Neural cell (in vitro differentiated cells): ENCODE results near the gene FGD1. TPM values are rescaled to one million over a fixed set of nuclear protein-coding genes. Genes with fewer than 3 reads are reported as not detected.

Experiments used
- H2AFZ ChIP-seq: fragments of 200-600, 300-800 bp; sonication (generic), shearing (Covaris generic); 2 replicates; pipeline ENCODE4 v1.6.0; 2014; ENCODE audit warnings: low read depth, mild to moderate bottlenecking, antibody characterized with exemption, low read length, moderate library complexity
- H3F3A ChIP-seq: fragments of 200-600 bp; shearing (Covaris generic); 2 replicates; pipeline ENCODE4 v1.6.1; 2016; ENCODE audit warnings: mild to moderate bottlenecking, moderate library complexity, mixed read lengths, antibody characterized with exemption, low read length; ENCODE audit not compliant: insufficient read depth, poor library complexity, severe bottlenecking
- H3K27ac ChIP-seq: fragments of 200-600, 300-800 bp; sonication (generic), shearing (Covaris generic); 2 replicates; pipeline ENCODE4 v1.5.1; 2014; ENCODE audit warnings: mild to moderate bottlenecking, low read length, moderate library complexity
- H3K27me3 ChIP-seq: fragments of 300-800, 200-600 bp; sonication (generic), shearing (Covaris generic); 2 replicates; pipeline ENCODE4 v1.6.0; 2014; ENCODE audit warnings: mild to moderate bottlenecking, low read depth, low read length, moderate library complexity; ENCODE audit not compliant: insufficient read depth
- H3K36me3 ChIP-seq: fragments of 300-800, 200-600 bp; sonication (generic), shearing (Covaris generic); 2 replicates; pipeline ENCODE4 v1.5.1; 2014; ENCODE audit warnings: mild to moderate bottlenecking, antibody characterized with exemption, low read length, moderate library complexity; ENCODE audit not compliant: insufficient read depth
- H3K4me2 ChIP-seq: fragments of 300-800, 200-600 bp; sonication (generic), shearing (Covaris generic); 2 replicates; pipeline ENCODE4 v1.6.0; 2014; ENCODE audit warnings: mild to moderate bottlenecking, low read length
- H3K4me3 ChIP-seq: fragments of 300-800, 200-600 bp; sonication (generic), shearing (Covaris generic); 2 replicates; pipeline ENCODE4 v1.5.1; 2014; ENCODE audit warnings: mild to moderate bottlenecking, low read length, moderate library complexity
- H3K79me2 ChIP-seq: fragments of 200-600 bp; shearing (Covaris generic); replicated peaks from 2 replicates; pipeline ENCODE4 v1.6.0; 2014; ENCODE audit warnings: mild to moderate bottlenecking, low read length, moderate library complexity; ENCODE audit not compliant: insufficient read depth
- H3K9ac ChIP-seq: fragments of 300-800, 200-600 bp; sonication (generic), shearing (Covaris generic); 2 replicates; pipeline ENCODE4 v1.6.1; 2016; ENCODE audit warnings: mild to moderate bottlenecking, low read length, mixed read lengths
- H3K9me2 ChIP-seq: fragments of 200-600 bp; shearing (Covaris generic); 2 replicates; pipeline ENCODE4 v1.6.1; 2016; ENCODE audit warnings: mild to moderate bottlenecking, low read length, mixed read lengths; ENCODE audit not compliant: insufficient read depth
- H3K9me3 ChIP-seq: fragments of 200-600, 300-800 bp; sonication (generic), shearing (Covaris generic); 2 replicates; pipeline ENCODE4 v1.6.1; 2016; ENCODE audit warnings: mild to moderate bottlenecking, mixed run types, low read length, moderate library complexity, mixed read lengths
- H4K20me1 ChIP-seq: fragments of 200-600 bp; shearing (Covaris generic); 2 replicates; pipeline ENCODE4 v1.6.1; 2016; ENCODE audit warnings: mild to moderate bottlenecking, mixed run types; ENCODE audit not compliant: insufficient read depth
- CTCF ChIP-seq: fragments of 450-650 bp; IDR thresholded peaks from 2 replicates; pipeline ENCODE4 v1.5.1; 2014; ENCODE audit warnings: antibody characterized with exemption, mild to moderate bottlenecking, moderate library complexity; ENCODE audit not compliant: poor library complexity, severe bottlenecking
- EP300 ChIP-seq: fragments of 450-650 bp; conservative IDR thresholded peaks from 2 replicates; pipeline ENCODE4 v1.6.1; 2014; ENCODE audit warnings: antibody characterized with exemption, mild to moderate bottlenecking, moderate library complexity; ENCODE audit not compliant: poor library complexity, severe bottlenecking
- EZH2 ChIP-seq: fragments of 200-600, 300-800 bp; shearing (Covaris generic), sonication (generic); IDR thresholded peaks from 2 replicates; pipeline ENCODE4 v1.6.1; 2014; ENCODE audit warnings: antibody characterized with exemption, low read length, borderline replicate concordance, mild to moderate bottlenecking; ENCODE audit not compliant: insufficient read depth, poor library complexity, severe bottlenecking
- MXI1 ChIP-seq: fragments of 450-650 bp; conservative IDR thresholded peaks from 2 replicates; pipeline ENCODE4 v1.6.1; 2014; ENCODE audit warnings: antibody characterized with exemption, mild to moderate bottlenecking; ENCODE audit not compliant: poor library complexity, severe bottlenecking
- POLR2AphosphoS5 ChIP-seq: IDR thresholded peaks from 2 replicates; pipeline ENCODE4 v1.6.1; 2012
- RAD21 ChIP-seq: fragments of 450-650 bp; conservative IDR thresholded peaks from 2 replicates; pipeline ENCODE4 v1.6.1; 2014; ENCODE audit warnings: antibody characterized with exemption, mild to moderate bottlenecking, moderate library complexity
- REST ChIP-seq: IDR thresholded peaks from 2 replicates; pipeline ENCODE4 v1.6.1; 2012; ENCODE audit warnings: borderline replicate concordance
- SMC3 ChIP-seq: fragments of 450-650 bp; conservative IDR thresholded peaks from 2 replicates; pipeline ENCODE4 v1.6.1; 2014; ENCODE audit warnings: antibody characterized with exemption, mild to moderate bottlenecking, moderate library complexity; ENCODE audit not compliant: poor library complexity
- TAF1 ChIP-seq: IDR thresholded peaks from 2 replicates; pipeline ENCODE4 v1.6.1; 2012; ENCODE audit warnings: low read depth
- polyA plus RNA-seq: library from polyadenylated mRNA; depleted of rRNA; stranded (reverse); fragments of >200 nt; gene quantifications from 2 replicates; pipeline ENCODE4 v1.2.3, GENCODE V29; 2014

Gene FGD1
- polyA plus RNA-seq, 1 donor from 2014 or later: 9.8 TPM

- Histone ChIP-seq H2AFZ (no peak overlapping the region), H3K79me2 (no peaks in the 10 kb centered on the region), H3K9me2 (no peaks in the 10 kb centered on the region), H3K27me3 (no peaks in the 10 kb centered on the region), H4K20me1 (no peaks in the 10 kb centered on the region), H3K9ac (no peak overlapping the region), H3F3A (no peaks in the 10 kb centered on the region), H3K4me2 (no peak overlapping the region), H3K36me3 (no peaks in the 10 kb centered on the region), H3K9me3 (no peaks in the 10 kb centered on the region), H3K4me3 (no peak overlapping the region), H3K27ac (no peak overlapping the region)
- TF ChIP-seq RAD21 (no peak), MXI1 (no peak), SMC3 (no peak), POLR2AphosphoS5 (no peak), EZH2 (no peak), TAF1 (no peak), CTCF (no peak), REST (no peak), EP300 (no peak)
Measured at GRCh38 chrX:54413753-54414152, 82.3 kb downstream of the FGD1 start.

- Histone ChIP-seq H4K20me1 (no peaks in the 10 kb centered on the region), H3K4me2 (no peak overlapping the region), H3F3A (no peaks in the 10 kb centered on the region), H3K9me2 (no peaks in the 10 kb centered on the region), H3K27me3 (no peaks in the 10 kb centered on the region), H3K27ac (no peak overlapping the region), H3K79me2 (no peaks in the 10 kb centered on the region), H3K4me3 (no peak overlapping the region), H3K9ac (no peak overlapping the region), H3K36me3 (no peaks in the 10 kb centered on the region), H3K9me3 (no peaks in the 10 kb centered on the region), H2AFZ (no peak overlapping the region)
- TF ChIP-seq EP300 (no peak), MXI1 (no peak), TAF1 (no peak), SMC3 (no peak), POLR2AphosphoS5 (no peak), RAD21 (no peak), REST (no peak), EZH2 (no peak), CTCF (no peak)
Measured at GRCh38 chrX:54411732-54412131, 84.3 kb downstream of the FGD1 start.
